Type B pancreatic cell (in vitro differentiated cells): ENCODE data around the gene ERP29. TPM values are rescaled to one million over a fixed set of nuclear protein-coding genes. Genes with fewer than 3 reads are reported as not detected.

Experiments used
- DNase-seq: peaks from one replicate; pipeline ENCODE4 v3.0.0; 2021; ENCODE audit warnings: mixed read lengths; ENCODE audit not compliant: unreplicated experiment; ENCODE audit errors: extremely low spot score
- H3K27ac Mint-ChIP-seq: 2 replicates; pipeline ENCODE4 v1.8.0; 2021; ENCODE audit warnings: mild to moderate bottlenecking, mixed read lengths
- H3K27me3 Mint-ChIP-seq: 2 replicates; pipeline ENCODE4 v1.8.0; 2021; ENCODE audit warnings: mixed read lengths
- H3K36me3 Mint-ChIP-seq: 2 replicates; pipeline ENCODE4 v1.8.0; 2021; ENCODE audit warnings: mixed read lengths
- H3K4me1 Mint-ChIP-seq: one replicate; pipeline ENCODE4 v1.8.0; 2021; ENCODE audit warnings: mixed read lengths; ENCODE audit not compliant: unreplicated experiment
- H3K4me3 Mint-ChIP-seq: 2 replicates; pipeline ENCODE4 v1.8.0; 2021; ENCODE audit warnings: mild to moderate bottlenecking, mixed read lengths
- H3K9me3 Mint-ChIP-seq: 2 replicates; pipeline ENCODE4 v1.8.0; 2021; ENCODE audit warnings: mixed read lengths
- total RNA-seq: library from RNA; stranded (reverse); gene quantifications from 2 replicates; pipeline ENCODE4 v1.2.1, GENCODE V29; 2021; ENCODE audit warnings: low replicate concordance
- TF ChIP-seq, protein P1 (sequence below): fragments of 200-600 bp; sonication (generic); conservative IDR thresholded peaks from 2 replicates; pipeline ENCODE4 v1.5.0; 2021; ENCODE audit warnings: antibody characterized with exemption, mild to moderate bottlenecking

Gene ERP29
- total RNA-seq, 1 donor from 2014 or later = 141 TPM

DNA sequence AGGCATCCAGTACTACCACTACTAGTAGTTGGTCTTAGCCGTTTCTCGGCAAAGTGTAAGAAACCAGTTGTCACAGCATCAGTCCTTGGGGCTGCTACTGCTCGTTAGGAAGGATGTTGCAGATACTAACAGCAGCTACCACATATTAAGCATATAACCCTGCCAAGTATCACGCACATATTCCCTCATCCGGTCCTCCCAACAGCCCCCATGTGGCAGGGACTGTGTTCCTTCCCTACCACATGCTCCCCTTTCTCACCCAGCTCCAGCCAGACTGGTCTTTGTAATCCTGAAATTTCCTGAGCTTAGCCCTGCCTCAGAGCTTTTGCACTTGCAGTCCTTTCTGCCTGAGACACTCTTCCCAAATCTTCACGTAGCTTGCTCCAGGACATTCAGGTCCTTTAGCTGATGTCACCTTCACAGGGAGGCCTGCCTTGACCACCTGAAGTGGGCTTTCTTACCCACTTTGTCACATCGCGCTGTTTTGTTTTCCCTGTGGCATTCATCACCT, 7.8 kb downstream of the ERP29 start:
- H3K27ac Mint-ChIP-seq = no peak overlapping the region
- DNase-seq = no peak

DNA sequence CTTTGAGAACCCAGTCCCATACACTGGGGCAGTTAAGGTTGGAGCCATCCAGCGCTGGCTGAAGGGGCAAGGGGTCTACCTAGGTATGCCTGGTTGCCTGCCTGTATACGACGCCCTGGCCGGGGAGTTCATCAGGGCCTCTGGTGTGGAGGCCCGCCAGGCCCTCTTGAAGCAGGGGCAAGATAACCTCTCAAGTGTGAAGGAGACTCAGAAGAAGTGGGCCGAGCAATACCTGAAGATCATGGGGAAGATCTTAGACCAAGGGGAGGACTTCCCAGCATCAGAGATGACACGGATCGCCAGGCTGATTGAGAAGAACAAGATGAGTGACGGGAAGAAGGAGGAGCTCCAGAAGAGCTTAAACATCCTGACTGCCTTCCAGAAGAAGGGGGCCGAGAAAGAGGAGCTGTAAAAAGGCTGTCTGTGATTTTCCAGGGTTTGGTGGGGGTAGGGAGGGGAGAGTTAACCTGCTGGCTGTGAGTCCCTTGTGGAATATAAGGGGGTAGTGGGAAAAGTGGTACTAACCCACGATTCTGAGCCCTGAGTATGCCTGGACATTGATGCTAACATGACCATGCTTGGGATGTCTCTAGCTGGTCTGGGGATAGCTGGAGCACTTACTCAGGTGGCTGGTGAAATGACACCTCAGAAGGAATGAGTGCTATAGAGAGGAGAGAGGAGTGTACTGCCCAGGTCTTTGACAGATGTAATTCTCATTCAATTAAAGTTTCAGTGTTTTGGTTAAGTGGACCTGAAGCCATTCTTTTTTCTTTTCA, 9.2 kb downstream of the ERP29 start:
- peaks cover 4% of the 10 kb centered on the region for H3K4me1 Mint-ChIP-seq
- H3K9me3 Mint-ChIP-seq = no peaks in the 10 kb centered on the region
- no peak overlapping the region for H3K27ac Mint-ChIP-seq
- H3K36me3 Mint-ChIP-seq = peaks cover 24% of the 10 kb centered on the region
- H3K4me3 Mint-ChIP-seq = no peak overlapping the region
- TF ChIP-seq, protein P1, sequence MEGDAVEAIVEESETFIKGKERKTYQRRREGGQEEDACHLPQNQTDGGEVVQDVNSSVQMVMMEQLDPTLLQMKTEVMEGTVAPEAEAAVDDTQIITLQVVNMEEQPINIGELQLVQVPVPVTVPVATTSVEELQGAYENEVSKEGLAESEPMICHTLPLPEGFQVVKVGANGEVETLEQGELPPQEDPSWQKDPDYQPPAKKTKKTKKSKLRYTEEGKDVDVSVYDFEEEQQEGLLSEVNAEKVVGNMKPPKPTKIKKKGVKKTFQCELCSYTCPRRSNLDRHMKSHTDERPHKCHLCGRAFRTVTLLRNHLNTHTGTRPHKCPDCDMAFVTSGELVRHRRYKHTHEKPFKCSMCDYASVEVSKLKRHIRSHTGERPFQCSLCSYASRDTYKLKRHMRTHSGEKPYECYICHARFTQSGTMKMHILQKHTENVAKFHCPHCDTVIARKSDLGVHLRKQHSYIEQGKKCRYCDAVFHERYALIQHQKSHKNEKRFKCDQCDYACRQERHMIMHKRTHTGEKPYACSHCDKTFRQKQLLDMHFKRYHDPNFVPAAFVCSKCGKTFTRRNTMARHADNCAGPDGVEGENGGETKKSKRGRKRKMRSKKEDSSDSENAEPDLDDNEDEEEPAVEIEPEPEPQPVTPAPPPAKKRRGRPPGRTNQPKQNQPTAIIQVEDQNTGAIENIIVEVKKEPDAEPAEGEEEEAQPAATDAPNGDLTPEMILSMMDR = no peak
- H3K27me3 Mint-ChIP-seq = no peaks in the 10 kb centered on the region
- DNase-seq = no peak

More for the DNA sequence above, 7.8 kb downstream of the ERP29 start:
- Mint-ChIP-seq H3K36me3 (peaks cover 31% of the 10 kb centered on the region), H3K4me3 (no peak overlapping the region), H3K4me1 (peaks cover 7% of the 10 kb centered on the region), H3K27me3 (no peaks in the 10 kb centered on the region), H3K9me3 (peaks cover 2% of the 10 kb centered on the region)
- TF ChIP-seq, protein P1 = no peak

DNA sequence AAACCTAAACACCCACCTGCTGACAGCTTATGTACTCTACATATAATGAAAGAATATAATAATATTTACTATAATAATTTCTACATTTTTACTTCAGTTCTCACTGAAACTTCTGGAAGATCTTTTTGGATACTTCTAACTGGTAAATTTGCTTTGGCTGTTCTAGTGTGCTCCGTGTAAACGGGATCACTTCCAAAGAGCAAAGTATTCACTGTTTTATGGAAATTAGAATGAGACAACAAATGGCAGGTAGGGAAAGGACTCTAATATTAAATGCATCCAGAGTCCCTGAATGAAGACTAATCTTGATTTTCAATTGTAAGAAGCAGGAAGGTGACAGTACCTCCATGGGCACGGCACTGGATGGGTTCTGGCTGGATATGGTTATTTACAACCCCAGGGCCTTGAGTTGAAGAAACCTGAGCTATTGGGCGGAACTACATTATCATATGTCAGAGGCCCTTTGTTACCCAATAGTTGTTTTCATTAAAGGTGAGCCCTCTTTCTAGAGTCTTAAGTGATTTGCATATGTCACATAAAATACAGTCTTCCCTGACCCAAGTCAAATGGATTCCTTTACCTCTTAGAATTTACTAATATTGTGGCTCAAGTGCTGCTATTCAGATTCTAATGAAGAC, 10.7 kb downstream of the ERP29 start:
- Mint-ChIP-seq H3K4me1 (peaks cover 4% of the 10 kb centered on the region), H3K9me3 (no peaks in the 10 kb centered on the region), H3K36me3 (peaks cover 25% of the 10 kb centered on the region), H3K27me3 (no peaks in the 10 kb centered on the region), H3K4me3 (no peak overlapping the region), H3K27ac (no peak overlapping the region)
- no peak for DNase-seq
- TF ChIP-seq, protein P1 = no peak

DNA sequence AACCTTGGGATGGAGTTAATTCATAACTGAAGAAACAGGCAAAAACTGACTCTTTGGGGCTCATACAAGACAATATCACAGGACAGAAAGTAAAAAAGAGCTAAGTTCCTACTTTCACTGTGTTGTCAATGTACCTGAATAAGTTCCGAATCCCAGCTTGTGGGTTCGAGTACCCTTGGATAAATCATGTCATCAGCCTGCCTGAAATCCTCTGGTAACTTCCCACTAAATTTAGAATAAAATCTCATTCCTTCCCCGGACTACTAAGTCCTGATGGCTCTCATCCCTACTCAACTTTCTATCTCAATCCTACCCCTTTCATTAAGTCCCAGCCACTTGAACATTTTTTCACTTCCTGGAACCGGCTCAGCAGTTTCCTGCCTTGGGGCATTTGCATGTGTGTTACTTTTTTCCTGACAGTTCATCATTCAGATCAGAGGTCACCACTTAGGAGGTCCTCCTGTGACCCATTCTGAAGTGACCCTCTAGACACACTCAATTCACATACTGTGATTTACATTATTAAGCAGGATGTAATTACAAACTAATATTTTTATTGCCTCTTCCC, 12.7 kb downstream of the ERP29 start:
- TF ChIP-seq, protein P1 = no peak
- Mint-ChIP-seq H3K4me1 (peaks cover 4% of the 10 kb centered on the region), H3K4me3 (no peak overlapping the region), H3K9me3 (no peaks in the 10 kb centered on the region), H3K27me3 (no peaks in the 10 kb centered on the region), H3K36me3 (peaks cover 28% of the 10 kb centered on the region), H3K27ac (no peak overlapping the region)
- DNase-seq = no peak

DNA sequence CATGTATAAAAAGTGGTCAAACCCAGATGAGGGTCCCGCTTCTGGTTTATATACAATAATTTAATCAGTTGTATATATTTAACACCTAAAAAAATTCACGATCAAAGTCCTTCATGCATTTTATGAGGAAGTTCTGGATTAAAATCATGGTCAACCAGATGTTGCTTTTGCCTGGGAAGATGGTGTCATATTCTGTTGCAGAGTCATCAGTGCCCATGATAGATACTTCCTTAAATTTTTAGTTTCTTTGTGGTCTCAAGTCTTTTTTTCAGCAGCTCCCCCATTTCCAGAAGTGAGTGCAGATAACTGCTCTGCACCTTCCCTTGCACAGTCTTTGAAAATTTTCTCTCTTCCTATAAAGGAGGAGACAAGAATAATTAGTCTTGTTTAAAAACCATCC, 16.1 kb downstream of the ERP29 start:
- Mint-ChIP-seq H3K4me1 (peaks cover 4% of the 10 kb centered on the region), H3K9me3 (no peaks in the 10 kb centered on the region), H3K27ac (no peak overlapping the region), H3K36me3 (peaks cover 23% of the 10 kb centered on the region), H3K4me3 (no peak overlapping the region), H3K27me3 (no peaks in the 10 kb centered on the region)
- no peak for DNase-seq
- TF ChIP-seq, protein P1 = no peak
